ENCODE results near the gene ATP8B2.

GRCh38 chr1:154295408-154296235 is 29.7 kb upstream of the ATP8B2 start:
- no peak for TF ChIP-seq POLR2AphosphoS5 (IDR thresholded peaks at IDR 0.05; ENCODE audit: low read depth, low read length)
- no peak for TF ChIP-seq POLR2A (IDR thresholded peaks at IDR 0.05; ENCODE audit: low read depth, low read length)
